Activated CD8-positive, alpha-beta memory T cell treated with anti-CD3 and anti-CD28 coated beads for 48 hours (primary cell): Measurements from ENCODE around the gene RTL9.
"Not testable (repeated sequence)": the region's sequence is repeated elsewhere in the genome, so short reads cannot be mapped to it uniquely, and the experiment has no call there.

ENCODE experiments used
- DNase-seq, 3 experiments: peaks; one replicate each; pipeline ENCODE4 v3.0.0-alpha.2; 2020; ENCODE audit warnings: low read depth in 2 of 3, low spot score in 2 of 3

The RTL9 gene

GRCh38 chrX:110404376-110404775 is 45.7 kb downstream of the RTL9 start:
- DNase-seq, result no peak

DNA sequence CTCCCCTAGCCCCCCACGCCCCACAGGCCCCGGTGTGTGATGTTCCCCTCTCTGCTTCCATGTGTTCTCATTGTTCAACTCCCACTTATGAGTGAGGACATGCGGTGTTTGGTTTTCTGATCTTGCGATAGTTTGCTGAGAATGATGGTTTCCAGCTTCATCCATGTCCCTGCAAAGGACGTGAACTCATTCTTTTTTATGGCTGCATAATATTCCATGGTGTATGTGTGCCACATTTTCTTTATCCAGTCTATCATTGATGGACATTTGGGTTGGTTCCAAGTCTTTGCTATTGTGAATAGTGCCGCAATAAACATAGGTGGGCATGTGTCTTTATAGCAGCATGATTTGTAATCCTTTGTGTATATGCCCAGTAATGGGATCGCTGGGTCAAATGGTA is 47.6 kb downstream of the RTL9 start:
- not testable (repeated sequence) for DNase-seq

DNA sequence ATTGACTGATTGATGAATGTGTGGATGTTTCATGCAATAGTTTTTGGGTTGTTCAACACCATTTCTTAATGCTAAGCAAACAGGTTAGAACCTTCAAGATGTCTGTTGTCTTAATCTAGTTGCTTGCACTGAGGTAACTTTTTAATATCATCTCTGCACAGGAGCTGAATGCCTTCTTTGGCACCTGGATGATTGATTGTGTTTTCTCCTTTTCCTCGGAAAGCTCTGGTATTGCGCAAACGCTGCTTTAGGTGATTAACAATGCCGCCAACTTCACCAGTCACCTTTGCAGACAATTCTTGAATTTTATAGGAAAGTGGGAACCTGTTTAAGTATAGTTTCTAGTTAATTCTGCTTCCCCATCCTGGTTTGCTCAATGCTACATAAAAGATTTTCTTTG is 48.2 kb downstream of the RTL9 start:
- no peak for DNase-seq

DNA sequence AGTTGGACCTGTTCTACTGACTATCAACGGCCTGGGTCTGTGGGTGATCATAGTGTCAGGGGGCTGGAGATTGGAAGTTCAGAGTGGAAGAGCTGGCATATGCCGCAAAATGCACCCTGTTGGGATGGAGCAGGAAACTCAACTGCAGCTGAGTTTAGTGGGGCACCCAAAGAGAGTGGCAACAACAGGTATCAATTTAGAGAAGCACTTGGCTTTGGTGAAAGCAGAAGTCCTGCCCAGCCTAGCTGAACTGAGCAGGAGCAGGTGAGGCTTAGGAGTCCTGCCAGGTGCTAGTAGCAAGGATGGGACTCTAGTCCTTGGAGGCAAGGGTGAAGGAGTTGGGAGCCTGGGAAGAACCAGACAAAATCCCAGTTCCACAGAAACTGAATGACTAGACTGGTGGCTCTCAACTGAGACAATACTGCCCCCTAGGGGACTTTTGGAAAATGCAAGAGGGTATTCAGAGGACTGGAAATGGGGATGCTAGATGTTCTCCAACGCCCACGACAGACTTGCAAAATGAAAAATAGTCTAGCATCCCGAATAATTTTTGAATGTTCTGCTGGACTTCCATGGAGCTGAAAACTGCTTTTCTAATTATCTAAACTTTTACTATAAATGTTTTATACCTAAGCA is 49.4 kb downstream of the RTL9 start:
- peak in 1 of 3 experiments; percentile 8 for DNase-seq
